Brain microvascular endothelial cell (primary cell): ENCODE results near the gene KIF6.

Experiments used
- DNase-seq: peaks from one replicate; pipeline ENCODE4 v3.0.0-alpha.2; 2020
- H3K27ac ChIP-seq: fragments of 250-450 bp; sonication (Bioruptor Pico); 2 replicates; pipeline ENCODE4 v1.5.1; 2020; ENCODE audit warnings: mild to moderate bottlenecking, moderate library complexity
- H3K27me3 ChIP-seq: fragments of 250-450 bp; sonication (Bioruptor Pico); replicated peaks from 2 replicates; pipeline ENCODE4 v1.5.1; 2020; ENCODE audit warnings: mild to moderate bottlenecking
- H3K36me3 ChIP-seq: fragments of 250-450 bp; sonication (Bioruptor Pico); replicated peaks from 2 replicates; pipeline ENCODE4 v1.5.1; 2020; ENCODE audit warnings: mild to moderate bottlenecking
- H3K4me3 ChIP-seq: 2 replicates; pipeline ENCODE4 v1.5.1; 2011; ENCODE audit warnings: low read depth, mild to moderate bottlenecking, control low read depth, low read length, moderate library complexity
- CTCF ChIP-seq: IDR thresholded peaks from 2 replicates; pipeline ENCODE4 v1.5.1; 2011; ENCODE audit warnings: low read depth, mild to moderate bottlenecking, moderate library complexity, low read length, control low read depth, inconsistent platforms; ENCODE audit errors: missing control alignments
- in situ Hi-C: cut with HindIII; loops from 2 replicates; pipeline ENCODE4 v1.10.0; 2017; ENCODE audit warnings: low sequenced_read_pairs, low pct_ligation_motif_present

KIF6 gene

GRCh38 chr6:39654121-39654520 lies 71.1 kb downstream of the KIF6 start:
- no peaks in the 10 kb centered on the region for H3K27me3 ChIP-seq
- TF ChIP-seq CTCF: no peak
- H3K36me3 ChIP-seq: no peaks in the 10 kb centered on the region
- in situ Hi-C loops: no loop called here
- DNase-seq: no peak
- H3K27ac ChIP-seq: no peak overlapping the region
- no peak overlapping the region for H3K4me3 ChIP-seq

- H3K27ac ChIP-seq: no peak overlapping the region
- H3K27me3 ChIP-seq: no peaks in the 10 kb centered on the region
- H3K4me3 ChIP-seq: no peak overlapping the region
- DNase-seq: no peak
- in situ Hi-C loops: no loop called here
- TF ChIP-seq CTCF: no peak
- no peaks in the 10 kb centered on the region for H3K36me3 ChIP-seq
Measured at GRCh38 chr6:39653612-39654011, 71.6 kb downstream of the KIF6 start.

GRCh38 chr6:39649996-39650395 lies 75.2 kb downstream of the KIF6 start:
- no peaks in the 10 kb centered on the region for H3K27me3 ChIP-seq
- no peaks in the 10 kb centered on the region for H3K36me3 ChIP-seq
- no peak overlapping the region for H3K4me3 ChIP-seq
- H3K27ac ChIP-seq: no peak overlapping the region
- no peak for TF ChIP-seq CTCF
- DNase-seq: no peak
- in situ Hi-C loops: no loop called here

- TF ChIP-seq CTCF: no peak
- DNase-seq: no peak
- Histone ChIP-seq H3K4me3 (no peak overlapping the region), H3K27ac (no peak overlapping the region), H3K27me3 (no peaks in the 10 kb centered on the region), H3K36me3 (no peaks in the 10 kb centered on the region)
- in situ Hi-C loops: no loop called here
Measured at GRCh38 chr6:39646751-39647420, 78.3 kb downstream of the KIF6 start.

GRCh38 chr6:39642270-39642669 lies 82.9 kb downstream of the KIF6 start:
- in situ Hi-C loops: no loop called here
- H3K27ac ChIP-seq: no peak overlapping the region
- no peak for TF ChIP-seq CTCF

More at GRCh38 chr6:39642270-39642669, 82.9 kb downstream of the KIF6 start:
- no peak for DNase-seq
- Histone ChIP-seq H3K36me3 (no peaks in the 10 kb centered on the region), H3K4me3 (no peak overlapping the region), H3K27me3 (no peaks in the 10 kb centered on the region)
